Activated naive CD4-positive, alpha-beta T cell treated with anti-CD3 and anti-CD28 coated beads for 36 hours (primary cell): ENCODE data around the gene PRELP. TPM values are rescaled to one million over a fixed set of nuclear protein-coding genes. Genes with fewer than 3 reads are reported as not detected.

Source experiments
- CTCF ChIA-PET: fragments of 350-600 bp; sonication (Branson Sonifier 250); formaldehyde crosslinking; loops from one replicate; lab custom pipeline; 2021; ENCODE audit warnings: antibody characterized with exemption; lab: Charles Lee
- DNase-seq: peaks from one replicate; pipeline ENCODE4 v3.0.0-alpha.2; 2020
- H3K27ac Mint-ChIP-seq: one replicate; pipeline ENCODE4 v1.8.0; 2021; ENCODE audit warnings: mild to moderate bottlenecking, mixed read lengths
- H3K27me3 Mint-ChIP-seq: one replicate; pipeline ENCODE4 v1.8.0; 2021; ENCODE audit warnings: low read depth, mixed read lengths
- H3K36me3 Mint-ChIP-seq: one replicate; pipeline ENCODE4 v1.8.0; 2021; ENCODE audit warnings: low read depth, mixed read lengths
- H3K4me1 Mint-ChIP-seq: one replicate; pipeline ENCODE4 v1.8.0; 2021; ENCODE audit warnings: low read depth, mixed read lengths
- H3K4me3 Mint-ChIP-seq: one replicate; pipeline ENCODE4 v1.8.0; 2021; ENCODE audit warnings: mild to moderate bottlenecking, moderate library complexity, mixed read lengths
- H3K9me3 Mint-ChIP-seq: one replicate; pipeline ENCODE4 v1.8.0; 2021; ENCODE audit warnings: mixed read lengths
- intact Hi-C: fragments of 100-400 bp; cut with micrococcal nuclease; formaldehyde crosslinking; loops from one replicate; pipeline ENCODE4 v1.15.1; 2023
- total RNA-seq, 2 experiments: library from RNA; stranded (reverse); gene quantifications; one replicate each; pipeline ENCODE4 v1.2.3, GENCODE V29; 2021

The PRELP gene
- total RNA-seq, 2 experiments from 2014 or later: not detected

DNA sequence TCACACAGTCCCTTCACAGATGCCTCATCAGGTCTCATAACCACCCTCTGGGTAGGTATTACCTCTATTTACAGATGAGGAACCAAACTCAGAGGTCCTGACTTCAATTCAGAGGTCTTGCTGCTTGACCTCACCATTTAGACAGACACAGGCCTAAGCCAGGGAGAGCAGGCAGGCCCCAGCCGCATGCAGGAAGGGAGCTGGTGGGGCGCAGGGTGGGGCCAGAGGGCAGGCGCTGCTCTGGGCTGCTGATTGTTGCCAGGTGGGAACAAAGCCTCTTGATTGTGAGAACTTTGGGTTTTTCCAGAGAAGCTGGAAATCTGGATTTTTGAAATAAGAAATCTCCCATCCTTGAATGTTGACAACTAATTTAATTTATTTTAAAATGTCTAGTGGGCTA, 19.9 kb upstream of the PRELP start:
- Mint-ChIP-seq H3K9me3 (no peaks in the 10 kb centered on the region), H3K4me3 (no peak overlapping the region), H3K36me3 (no peaks in the 10 kb centered on the region), H3K27ac (no peak overlapping the region), H3K27me3 (peaks cover 9% of the 10 kb centered on the region), H3K4me1 (no peaks in the 10 kb centered on the region)
- DNase-seq: no peak
- intact Hi-C loops: no loop called here
- CTCF ChIA-PET: interaction anchor here (1.2 kb wide), 1 partner anchor 189 kb away, joined by 3 read pairs; no protein-coding TSS in a partner anchor

DNA sequence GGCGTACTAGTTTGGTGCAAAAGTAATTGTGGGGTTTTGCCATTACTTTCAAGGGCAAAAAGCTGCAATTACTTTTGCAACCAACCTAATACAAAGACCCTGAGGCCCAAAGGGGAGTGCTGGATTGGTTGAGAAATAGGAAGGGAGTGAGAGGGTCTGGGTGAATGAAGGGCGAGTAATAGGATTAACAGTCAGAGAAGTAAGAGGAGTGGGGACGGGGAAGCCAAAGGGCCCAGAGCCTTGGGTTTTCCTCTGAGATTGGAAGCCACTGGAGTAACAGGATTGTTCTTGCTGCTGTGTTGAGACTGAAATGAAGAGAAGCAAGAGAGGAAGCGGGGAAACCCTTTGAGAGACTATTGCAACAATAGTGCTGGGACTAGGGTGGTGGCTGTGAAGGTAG, 19.0 kb upstream of the PRELP start:
- intact Hi-C loops: no loop called here
- CTCF ChIA-PET: interaction anchor here (1.1 kb wide), 1 partner anchor 14 kb away, joined by 3 read pairs; no protein-coding TSS in a partner anchor
- no peak overlapping the region for H3K27ac Mint-ChIP-seq
- H3K36me3 Mint-ChIP-seq: no peaks in the 10 kb centered on the region
- H3K27me3 Mint-ChIP-seq: peaks cover 5% of the 10 kb centered on the region
- H3K9me3 Mint-ChIP-seq: no peaks in the 10 kb centered on the region
- DNase-seq: no peak
- H3K4me1 Mint-ChIP-seq: no peaks in the 10 kb centered on the region
- no peak overlapping the region for H3K4me3 Mint-ChIP-seq

- no peak for DNase-seq
- no peak overlapping the region for H3K4me3 Mint-ChIP-seq
- intact Hi-C loops: no loop called here
- no peak overlapping the region for H3K27ac Mint-ChIP-seq
- H3K9me3 Mint-ChIP-seq: no peaks in the 10 kb centered on the region
- CTCF ChIA-PET: no interaction called here
- no peaks in the 10 kb centered on the region for H3K36me3 Mint-ChIP-seq
- H3K27me3 Mint-ChIP-seq: no peaks in the 10 kb centered on the region
- H3K4me1 Mint-ChIP-seq: no peaks in the 10 kb centered on the region
These were observed 17.5 kb upstream of the PRELP start for GRCh38 chr1:203458078-203458477.

DNA sequence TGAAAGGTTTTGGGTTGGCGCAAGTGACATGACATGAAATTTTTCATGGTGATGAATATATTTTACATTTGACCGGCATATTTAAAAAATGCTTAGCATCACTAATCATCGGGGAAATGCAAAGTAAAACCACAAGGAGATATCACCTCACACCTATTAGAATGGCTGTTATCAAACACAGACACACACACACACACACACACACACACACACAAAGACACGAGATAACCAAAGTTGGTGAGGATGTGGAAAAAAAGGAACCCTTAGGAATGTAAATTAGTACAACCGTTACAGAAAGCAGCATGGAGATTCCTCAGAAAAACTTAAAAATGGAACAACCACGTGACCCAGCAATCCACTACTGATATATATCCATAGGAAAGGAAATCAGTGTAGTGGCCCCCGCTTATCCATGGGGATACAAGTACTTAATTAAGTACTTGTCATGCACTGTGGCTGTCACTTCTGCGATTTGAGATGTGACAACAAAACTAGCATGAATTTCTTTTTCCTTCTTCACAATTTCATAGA, 15.9 kb upstream of the PRELP start:
- intact Hi-C loops: no loop called here
- no peaks in the 10 kb centered on the region for H3K9me3 Mint-ChIP-seq
- H3K27me3 Mint-ChIP-seq: no peaks in the 10 kb centered on the region
- H3K36me3 Mint-ChIP-seq: no peaks in the 10 kb centered on the region
- no peaks in the 10 kb centered on the region for H3K4me1 Mint-ChIP-seq
- no peak overlapping the region for H3K4me3 Mint-ChIP-seq
- DNase-seq: no peak
- no peak overlapping the region for H3K27ac Mint-ChIP-seq
- CTCF ChIA-PET: no interaction called here

DNA sequence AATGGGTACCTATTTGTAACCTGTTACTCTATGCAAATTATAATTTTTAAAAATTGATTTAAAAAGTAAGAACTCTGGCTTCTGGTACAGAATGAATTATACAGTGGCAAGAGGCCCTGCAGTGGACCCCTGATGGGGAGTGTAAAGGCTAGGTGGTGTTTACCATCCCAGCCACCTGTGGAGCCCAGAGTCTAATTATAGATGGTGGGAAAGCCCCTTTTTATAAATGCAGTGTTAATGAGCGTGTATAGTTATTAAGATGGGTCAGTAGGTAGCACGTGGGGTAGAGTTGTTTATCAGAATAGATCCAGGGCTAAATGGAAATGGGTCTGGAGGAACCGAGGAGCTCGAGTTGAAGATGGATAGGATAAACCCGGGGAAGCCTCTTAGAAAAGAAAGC, 13.9 kb upstream of the PRELP start:
- intact Hi-C loops: no loop called here
- CTCF ChIA-PET: interaction anchor here (0.6 to 1.5 kb wide), 2 partner anchors 194 to 267 kb away, joined by 4 read pairs; no protein-coding TSS in a partner anchor
- no peak overlapping the region for H3K4me3 Mint-ChIP-seq
- no peak for DNase-seq
- no peak overlapping the region for H3K27ac Mint-ChIP-seq
- no peaks in the 10 kb centered on the region for H3K9me3 Mint-ChIP-seq
- H3K4me1 Mint-ChIP-seq: no peaks in the 10 kb centered on the region
- H3K27me3 Mint-ChIP-seq: no peaks in the 10 kb centered on the region
- no peaks in the 10 kb centered on the region for H3K36me3 Mint-ChIP-seq

DNA sequence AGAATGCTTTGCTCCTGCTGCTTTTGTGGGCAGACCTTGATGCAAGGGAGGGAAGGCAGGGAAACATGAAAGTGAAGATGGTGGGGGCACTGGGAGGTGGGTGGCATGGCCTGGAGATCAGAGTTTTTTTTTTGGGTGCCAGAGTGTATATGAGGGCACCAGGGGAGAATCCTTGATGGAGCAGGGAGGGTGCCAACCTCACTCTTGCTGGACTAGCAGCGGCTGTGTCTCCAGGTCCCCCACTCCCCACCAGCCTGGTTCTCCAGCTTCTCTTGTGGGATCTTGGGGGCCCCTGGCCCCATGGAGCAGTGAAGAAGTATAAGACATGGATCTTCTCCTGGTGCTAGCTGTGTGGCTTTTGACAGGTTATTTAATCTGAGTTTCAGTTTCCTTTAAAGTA, 13.5 kb upstream of the PRELP start:
- no peak for DNase-seq

GRCh38 chr1:203462878-203463277, 12.7 kb upstream of the PRELP start:
- no peaks in the 10 kb centered on the region for H3K9me3 Mint-ChIP-seq
- no peak overlapping the region for H3K4me3 Mint-ChIP-seq
- no peak for DNase-seq
- intact Hi-C loops: no loop called here
- H3K4me1 Mint-ChIP-seq: no peaks in the 10 kb centered on the region
- H3K27ac Mint-ChIP-seq: no peak overlapping the region
- no peaks in the 10 kb centered on the region for H3K36me3 Mint-ChIP-seq
- CTCF ChIA-PET: no interaction called here
- no peaks in the 10 kb centered on the region for H3K27me3 Mint-ChIP-seq

More for the DNA sequence above, 13.5 kb upstream of the PRELP start:
- no peaks in the 10 kb centered on the region for H3K27me3 Mint-ChIP-seq
- H3K9me3 Mint-ChIP-seq: no peaks in the 10 kb centered on the region
- H3K4me3 Mint-ChIP-seq: no peak overlapping the region
- no peaks in the 10 kb centered on the region for H3K4me1 Mint-ChIP-seq
- intact Hi-C loops: no loop called here
- H3K27ac Mint-ChIP-seq: no peak overlapping the region
- CTCF ChIA-PET: interaction anchor here (0.6 to 1.5 kb wide), 2 partner anchors 194 to 268 kb away, joined by 4 read pairs; no protein-coding TSS in a partner anchor
- no peaks in the 10 kb centered on the region for H3K36me3 Mint-ChIP-seq

- Mint-ChIP-seq H3K27me3 (no peaks in the 10 kb centered on the region), H3K9me3 (no peaks in the 10 kb centered on the region), H3K27ac (no peak overlapping the region), H3K36me3 (no peaks in the 10 kb centered on the region), H3K4me3 (no peak overlapping the region), H3K4me1 (no peaks in the 10 kb centered on the region)
- CTCF ChIA-PET: interaction anchor here (0.6 to 1.5 kb wide), 2 partner anchors 25 to 200 kb away, joined by 3 to 7 read pairs; no protein-coding TSS in a partner anchor
- peak; percentile 10 for DNase-seq
- intact Hi-C loops: no loop called here
These were observed 12.0 kb upstream of the PRELP start for GRCh38 chr1:203463469-203464062.

- no peaks in the 10 kb centered on the region for H3K36me3 Mint-ChIP-seq
- CTCF ChIA-PET: interaction anchor here (1.5 kb wide), 1 partner anchor 24 kb away, joined by 7 read pairs; no protein-coding TSS in a partner anchor
- H3K4me3 Mint-ChIP-seq: no peak overlapping the region
- H3K27me3 Mint-ChIP-seq: no peaks in the 10 kb centered on the region
- no peak overlapping the region for H3K27ac Mint-ChIP-seq
- intact Hi-C loops: no loop called here
- no peak for DNase-seq
- H3K9me3 Mint-ChIP-seq: no peaks in the 10 kb centered on the region
- no peaks in the 10 kb centered on the region for H3K4me1 Mint-ChIP-seq
These were observed 11.4 kb upstream of the PRELP start for GRCh38 chr1:203464226-203464625.

- no peak overlapping the region for H3K4me3 Mint-ChIP-seq
- no peaks in the 10 kb centered on the region for H3K4me1 Mint-ChIP-seq
- no peaks in the 10 kb centered on the region for H3K36me3 Mint-ChIP-seq
- intact Hi-C loops: no loop called here
- no peak overlapping the region for H3K27ac Mint-ChIP-seq
- DNase-seq: no peak
- CTCF ChIA-PET: interaction anchor here (1.5 kb wide), 1 partner anchor 24 kb away, joined by 7 read pairs; no protein-coding TSS in a partner anchor
- no peaks in the 10 kb centered on the region for H3K9me3 Mint-ChIP-seq
- H3K27me3 Mint-ChIP-seq: no peaks in the 10 kb centered on the region
These were observed 10.9 kb upstream of the PRELP start for GRCh38 chr1:203464743-203465142.

- Mint-ChIP-seq H3K36me3 (no peaks in the 10 kb centered on the region), H3K9me3 (no peaks in the 10 kb centered on the region), H3K27ac (no peak overlapping the region), H3K4me3 (no peak overlapping the region), H3K4me1 (no peaks in the 10 kb centered on the region), H3K27me3 (no peaks in the 10 kb centered on the region)
- CTCF ChIA-PET: no interaction called here
- DNase-seq: no peak
- intact Hi-C loops: no loop called here
These were observed 10.3 kb upstream of the PRELP start for GRCh38 chr1:203465146-203465798.

GRCh38 chr1:203465948-203466347, 9.7 kb upstream of the PRELP start:
- intact Hi-C loops: no loop called here
- H3K36me3 Mint-ChIP-seq: no peaks in the 10 kb centered on the region
- CTCF ChIA-PET: interaction anchor here (1.5 to 1.7 kb wide), 3 partner anchors 22 to 199 kb away, joined by 4 to 9 read pairs (median 5); no protein-coding TSS in a partner anchor
- H3K9me3 Mint-ChIP-seq: no peaks in the 10 kb centered on the region
- H3K27ac Mint-ChIP-seq: no peak overlapping the region
- no peaks in the 10 kb centered on the region for H3K27me3 Mint-ChIP-seq
- H3K4me1 Mint-ChIP-seq: no peaks in the 10 kb centered on the region
- DNase-seq: no peak
- H3K4me3 Mint-ChIP-seq: no peak overlapping the region
